ENCODE measurements around the gene SLC8A1. TPM values are rescaled to one million over a fixed set of nuclear protein-coding genes. Genes with fewer than 3 reads are reported as not detected.

The SLC8A1 gene
- total RNA-seq, 1 experiment from 2014 or later: 1.7 TPM

DNA sequence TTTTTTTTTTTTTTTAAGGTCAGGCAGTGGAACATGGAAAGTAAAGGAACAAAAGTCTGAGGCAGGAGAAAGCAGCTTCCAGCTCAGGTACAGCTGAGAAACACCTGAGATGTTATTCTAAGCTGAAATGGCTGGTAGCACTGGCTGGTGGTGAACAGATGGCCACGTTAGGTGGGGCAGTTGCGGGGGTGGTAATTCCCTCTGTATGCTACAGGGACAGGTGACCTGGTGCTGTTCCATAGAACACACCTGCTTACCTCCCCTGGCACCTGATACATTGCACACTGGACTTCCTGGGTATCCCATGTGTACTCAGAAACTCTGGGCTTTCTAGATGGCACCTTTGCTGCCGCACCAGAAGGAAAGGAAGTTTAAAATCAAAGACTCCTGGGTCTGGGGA lies 333.3 kb downstream of the SLC8A1 start:
- H3K4me1 Mint-ChIP-seq: peaks cover 0 to 4% of the 10 kb centered on the region in 2 experiments; a peak in 2 of 4 replicates
- H3K4me3 Mint-ChIP-seq: no peak overlapping the region
- H4K20me1 ChIP-seq (ENCODE audit: control insufficient read depth, insufficient read depth, insufficient read length): no peaks in the 10 kb centered on the region
- H3K9me3 ChIP-seq (ENCODE audit: control insufficient read depth, low read depth, low read length): no peaks in the 10 kb centered on the region
- no peaks in the 10 kb centered on the region for H3K79me1 ChIP-seq (ENCODE audit: insufficient read depth, low read depth, low read length, poor library complexity, severe bottlenecking)
- H3K27ac ChIP-seq (ENCODE audit: insufficient read length, low read depth, low read length): no peak overlapping the region
- no peaks in the 10 kb centered on the region for H3K36me3 Mint-ChIP-seq (ENCODE audit: insufficient read depth in 1 of 3, low read depth in 3 of 3)
- no peaks in the 10 kb centered on the region for H3K79me2 ChIP-seq (ENCODE audit: insufficient read depth, low read length)
- no peak overlapping the region for H2BK15ac ChIP-seq (ENCODE audit: low read depth, low read length)
- no CpG with 5 or more reads among the region's 3 CpGs for WGBS (ENCODE audit: extremely low coverage, insufficient read length, low lambda C conversion rate)
- no peak overlapping the region for H3K9ac ChIP-seq (ENCODE audit: extremely low read depth, insufficient read length, low read length)
- H2AK5ac ChIP-seq (ENCODE audit: insufficient read length, low read length): no peak overlapping the region
- no peak overlapping the region for H4K91ac ChIP-seq (ENCODE audit: insufficient read length, low read depth, low read length)
- H3K4me1 ChIP-seq (ENCODE audit: insufficient read depth, low read length): peaks cover 2% of the 10 kb centered on the region; the same call in 1 of the 2 replicates
- H3K9me3 Mint-ChIP-seq: no peaks in the 10 kb centered on the region
- H3K23me2 ChIP-seq (ENCODE audit: insufficient read length, low read depth, low read length, poor library complexity, severe bottlenecking): no peaks in the 10 kb centered on the region
- 0 out of 2 replicates have a peak overlapping the region, but pooled peaks have one; percentile 30 for H3K14ac ChIP-seq (ENCODE audit: insufficient read depth, low read length)
- H3K56ac ChIP-seq (ENCODE audit: insufficient read length, low read depth, low read length): no peak overlapping the region
- H3K27ac Mint-ChIP-seq: peak overlapping the region in 2 of 3 experiments; percentile 59 to 60; a peak in 2 of 7 replicates
- H3K4ac ChIP-seq (ENCODE audit: low read depth, low read length): no peak overlapping the region
- H2BK5ac ChIP-seq (ENCODE audit: insufficient read length, low read length): no peak overlapping the region
- DNase-seq: no peak
- no peak overlapping the region for H4K5ac ChIP-seq (ENCODE audit: insufficient read length, low read depth, low read length)
- TF ChIP-seq CTCF (conservative IDR thresholded peaks at IDR 0.05): no peak
- H4K8ac ChIP-seq (replicated peaks; ENCODE audit: insufficient read length, low read depth, low read length): no peak overlapping the region
- no peak overlapping the region for H2AFZ ChIP-seq (ENCODE audit: low read length)
- H3T11ph ChIP-seq (ENCODE audit: low read length): no peak overlapping the region
- H2BK20ac ChIP-seq (ENCODE audit: low read depth, low read length, poor library complexity, severe bottlenecking): no peak overlapping the region
- H3K27me3 ChIP-seq (ENCODE audit: insufficient read depth, low read length): no peaks in the 10 kb centered on the region
- H3K18ac ChIP-seq (ENCODE audit: insufficient read length, low read depth, low read length): no peak overlapping the region
- no peak overlapping the region for H2BK120ac ChIP-seq (ENCODE audit: low read depth, low read length, poor library complexity, severe bottlenecking)
- H3K27me3 Mint-ChIP-seq (ENCODE audit: low read depth): 0 out of 2 replicates have a peak, but pooled peaks cover 2% of the 10 kb centered on the region
- H3K23ac ChIP-seq (ENCODE audit: insufficient read length, low read depth, low read length): no peak overlapping the region
- no peak overlapping the region for H3K4me2 ChIP-seq (ENCODE audit: insufficient read depth, insufficient read length, low read length)
- H2BK12ac ChIP-seq (ENCODE audit: insufficient read length, low read depth, low read length): no peak overlapping the region

Measured in H9 (cell line).